ENCODE measurements around the gene SH3PXD2B.

SH3PXD2B gene

DNA sequence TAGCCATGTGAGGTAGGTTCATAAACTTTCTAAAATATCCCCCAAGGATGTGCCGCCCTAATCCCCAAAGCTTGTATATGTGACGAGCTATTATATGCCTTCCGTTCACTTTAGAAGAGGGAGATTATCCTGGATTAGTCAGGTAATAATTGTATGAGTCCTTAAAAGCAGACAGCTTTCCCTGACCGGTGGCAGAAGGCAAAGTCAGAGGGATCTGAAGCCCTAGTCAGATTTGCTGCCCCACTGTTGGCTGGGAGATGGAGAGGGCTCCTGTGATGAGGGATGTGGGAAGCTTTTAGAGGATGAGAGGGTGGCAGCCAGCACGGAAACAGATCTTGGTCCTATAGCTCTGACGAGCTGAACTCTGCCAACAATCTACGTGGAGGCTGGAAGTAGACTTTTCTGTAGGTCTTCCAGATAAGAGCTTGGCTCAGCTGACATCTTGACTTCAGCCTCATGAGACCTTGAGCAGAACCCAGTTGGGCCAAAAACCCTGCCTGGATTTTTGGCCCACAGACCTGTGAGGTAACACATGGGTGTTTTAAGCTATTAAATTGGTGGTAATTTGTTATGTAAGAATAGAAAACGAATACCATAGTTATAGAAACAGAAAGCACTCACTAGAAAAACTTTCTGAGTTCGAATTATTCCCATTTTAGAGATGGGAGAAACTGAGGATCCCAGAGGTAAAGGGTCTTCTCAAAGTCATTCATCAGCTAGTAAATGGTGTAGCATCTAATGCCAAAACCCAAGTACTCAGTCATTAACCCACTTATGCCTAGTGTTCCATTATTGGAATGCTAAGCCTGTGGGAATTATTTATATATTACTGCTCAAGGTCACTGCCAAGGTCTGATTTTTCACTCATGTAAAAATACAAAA lies 48.9 kb downstream of the SH3PXD2B start:
- Histone ChIP-seq H3K36me3 (ENCODE audit: control insufficient read depth, low read length) (no peaks in the 10 kb centered on the region), H3F3A (ENCODE audit: control insufficient read depth, insufficient read depth) (no peaks in the 10 kb centered on the region), H4K20me1 (ENCODE audit: control insufficient read depth, insufficient read depth, low read depth, low read length) (no peaks in the 10 kb centered on the region), H3K9me2 (replicated peaks; ENCODE audit: control insufficient read depth, low read length) (no peaks in the 10 kb centered on the region), H3K4me3 (ENCODE audit: low read length) (no peak overlapping the region), H3K27ac (ENCODE audit: low read depth, low read length) (no peak overlapping the region), H3K4me2 (ENCODE audit: low read length) (no peak overlapping the region), H3K79me2 (ENCODE audit: control insufficient read depth, low read length) (no peaks in the 10 kb centered on the region), H3K9me3 (ENCODE audit: control insufficient read depth, insufficient read depth, low read length) (no peaks in the 10 kb centered on the region), H3K27me3 (ENCODE audit: control insufficient read depth, low read length) (peaks cover 6% of the 10 kb centered on the region; the same call in 1 of the 2 replicates), H3K4me1 (ENCODE audit: control insufficient read depth, low read length) (no peaks in the 10 kb centered on the region)
- TF ChIP-seq EZH2phosphoT487 (IDR thresholded peaks at IDR 0.05; ENCODE audit: borderline replicate concordance, low read length) = no peak
- TF ChIP-seq, protein P1, sequence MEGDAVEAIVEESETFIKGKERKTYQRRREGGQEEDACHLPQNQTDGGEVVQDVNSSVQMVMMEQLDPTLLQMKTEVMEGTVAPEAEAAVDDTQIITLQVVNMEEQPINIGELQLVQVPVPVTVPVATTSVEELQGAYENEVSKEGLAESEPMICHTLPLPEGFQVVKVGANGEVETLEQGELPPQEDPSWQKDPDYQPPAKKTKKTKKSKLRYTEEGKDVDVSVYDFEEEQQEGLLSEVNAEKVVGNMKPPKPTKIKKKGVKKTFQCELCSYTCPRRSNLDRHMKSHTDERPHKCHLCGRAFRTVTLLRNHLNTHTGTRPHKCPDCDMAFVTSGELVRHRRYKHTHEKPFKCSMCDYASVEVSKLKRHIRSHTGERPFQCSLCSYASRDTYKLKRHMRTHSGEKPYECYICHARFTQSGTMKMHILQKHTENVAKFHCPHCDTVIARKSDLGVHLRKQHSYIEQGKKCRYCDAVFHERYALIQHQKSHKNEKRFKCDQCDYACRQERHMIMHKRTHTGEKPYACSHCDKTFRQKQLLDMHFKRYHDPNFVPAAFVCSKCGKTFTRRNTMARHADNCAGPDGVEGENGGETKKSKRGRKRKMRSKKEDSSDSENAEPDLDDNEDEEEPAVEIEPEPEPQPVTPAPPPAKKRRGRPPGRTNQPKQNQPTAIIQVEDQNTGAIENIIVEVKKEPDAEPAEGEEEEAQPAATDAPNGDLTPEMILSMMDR (IDR thresholded peaks at IDR 0.05; ENCODE audit: low read depth, low read length, poor library complexity, severe bottlenecking) = no peak

DNA sequence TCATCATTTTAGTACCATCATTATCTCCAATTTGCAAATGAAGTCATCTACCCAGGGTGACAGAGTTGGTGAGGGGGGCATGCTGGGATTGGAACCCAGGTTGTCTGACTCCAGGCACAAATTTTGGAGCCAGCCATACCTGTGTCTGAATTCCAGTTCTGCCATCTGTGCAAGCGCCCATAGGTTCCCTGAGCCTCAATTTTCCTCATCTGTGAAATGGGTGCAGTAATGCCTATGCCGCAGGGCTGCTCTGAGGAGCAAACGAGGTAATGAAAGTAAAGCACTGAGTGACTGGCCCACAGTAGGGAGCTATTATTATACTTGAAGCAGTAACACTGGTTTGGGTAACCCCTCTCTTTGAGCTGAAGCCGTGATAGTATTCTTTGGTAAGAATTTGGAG lies 49.6 kb downstream of the SH3PXD2B start:
- no peaks in the 10 kb centered on the region for H3K36me3 ChIP-seq (ENCODE audit: control insufficient read depth, low read length)
- H3K9me3 ChIP-seq (ENCODE audit: control insufficient read depth, insufficient read depth, low read length) = no peaks in the 10 kb centered on the region
- H3K9me2 ChIP-seq (replicated peaks; ENCODE audit: control insufficient read depth, low read length) = no peaks in the 10 kb centered on the region
- no peak overlapping the region for H3K4me2 ChIP-seq (ENCODE audit: low read length)
- H3K79me2 ChIP-seq (ENCODE audit: control insufficient read depth, low read length) = no peaks in the 10 kb centered on the region
- no peak overlapping the region for H3K27ac ChIP-seq (ENCODE audit: low read depth, low read length)
- H3K4me1 ChIP-seq (ENCODE audit: control insufficient read depth, low read length) = no peaks in the 10 kb centered on the region
- H3K4me3 ChIP-seq (ENCODE audit: low read length) = no peak overlapping the region
- H4K20me1 ChIP-seq (ENCODE audit: control insufficient read depth, insufficient read depth, low read depth, low read length) = no peaks in the 10 kb centered on the region
- TF ChIP-seq, protein P1 (IDR thresholded peaks at IDR 0.05; ENCODE audit: low read depth, low read length, poor library complexity, severe bottlenecking) = no peak
- TF ChIP-seq EZH2phosphoT487 (IDR thresholded peaks at IDR 0.05; ENCODE audit: borderline replicate concordance, low read length) = no peak
- H3K27me3 ChIP-seq (ENCODE audit: control insufficient read depth, low read length) = peaks cover 6% of the 10 kb centered on the region; the same call in 1 of the 2 replicates
- H3F3A ChIP-seq (ENCODE audit: control insufficient read depth, insufficient read depth) = no peaks in the 10 kb centered on the region

DNA sequence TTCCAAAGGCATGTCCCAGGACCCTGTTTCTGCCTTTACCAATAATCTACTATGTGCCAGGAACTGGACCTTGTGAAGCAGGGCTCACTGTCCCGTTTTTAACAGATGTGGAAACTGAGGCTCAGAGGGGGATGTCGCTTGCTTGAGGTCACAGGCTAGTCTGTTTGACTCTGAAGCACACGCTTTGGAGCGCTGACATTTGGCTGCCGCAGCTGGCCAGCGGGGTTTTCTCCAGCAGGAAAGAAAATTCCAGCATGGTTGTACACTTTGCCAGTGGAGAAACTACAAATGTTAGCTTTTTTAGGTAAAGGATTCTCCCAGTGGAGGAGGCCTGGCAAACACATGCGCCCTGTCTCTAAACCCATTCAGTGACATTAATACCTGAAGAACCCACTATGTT lies 50.5 kb downstream of the SH3PXD2B start:
- no peaks in the 10 kb centered on the region for H3K79me2 ChIP-seq (ENCODE audit: control insufficient read depth, low read length)
- no peak overlapping the region for H3K4me3 ChIP-seq (ENCODE audit: low read length)
- no peaks in the 10 kb centered on the region for H3K9me2 ChIP-seq (replicated peaks; ENCODE audit: control insufficient read depth, low read length)
- no peaks in the 10 kb centered on the region for H3K9me3 ChIP-seq (ENCODE audit: control insufficient read depth, insufficient read depth, low read length)
- no peak overlapping the region for H3K27ac ChIP-seq (ENCODE audit: low read depth, low read length)
- no peak overlapping the region for H3K4me2 ChIP-seq (ENCODE audit: low read length)
- no peaks in the 10 kb centered on the region for H4K20me1 ChIP-seq (ENCODE audit: control insufficient read depth, insufficient read depth, low read depth, low read length)
- H3K27me3 ChIP-seq (ENCODE audit: control insufficient read depth, low read length) = peaks cover 6% of the 10 kb centered on the region; the same call in 1 of the 2 replicates
- H3K4me1 ChIP-seq (ENCODE audit: control insufficient read depth, low read length) = no peaks in the 10 kb centered on the region
- TF ChIP-seq, protein P1 (IDR thresholded peaks at IDR 0.05; ENCODE audit: low read depth, low read length, poor library complexity, severe bottlenecking) = no peak
- H3F3A ChIP-seq (ENCODE audit: control insufficient read depth, insufficient read depth) = no peaks in the 10 kb centered on the region
- no peaks in the 10 kb centered on the region for H3K36me3 ChIP-seq (ENCODE audit: control insufficient read depth, low read length)
